ENCODE data around the gene PRIMA1. TPM values are rescaled to one million over a fixed set of nuclear protein-coding genes. Genes with fewer than 3 reads are reported as not detected.

Gene PRIMA1
- total RNA-seq, 4 donors from 2014 or later = 14.0 to 28.8 (median 16.4) TPM

- Histone ChIP-seq H3K36me3 (no peaks in the 10 kb centered on the region), H3K4me3 (peak overlapping the region; percentile 50 to 79), H3K4me1 (peaks cover 6 to 63% (median 27%) of the 10 kb centered on the region in 3 donors), H3K9me3 (no peaks in the 10 kb centered on the region), H3K27ac (peak overlapping the region; percentile 51 to 94 (median 92)), H3K27me3 (no peaks in the 10 kb centered on the region)
- 8 to 25% methylated on average over 2 to 5 of the region's 29 CpGs for WGBS, 2 donors (ENCODE audit: low coverage in 1 of 2)
- no peak for TF ChIP-seq POLR2A (IDR thresholded peaks at IDR 0.05)
- peak in 3 of 4 experiments; percentile 19 to 39 (median 32) for TF ChIP-seq CTCF (IDR thresholded peaks at IDR 0.05)
- ATAC-seq = peak; percentile 34
Measured at GRCh38 chr14:93789228-93790130, 1.2 kb upstream of the PRIMA1 start.

GRCh38 chr14:93788543-93789227 is 400 bp upstream of the PRIMA1 start:
- H3K27ac ChIP-seq = peak overlapping the region; percentile 64 to 94 (median 92)
- H3K27me3 ChIP-seq = no peaks in the 10 kb centered on the region
- H3K9me3 ChIP-seq = no peaks in the 10 kb centered on the region
- 0% methylated on average over 1 to 6 of the region's 79 CpGs for WGBS, 2 donors (ENCODE audit: low coverage in 1 of 2)
- ATAC-seq = peak; percentile 90
- no peaks in the 10 kb centered on the region for H3K36me3 ChIP-seq
- peaks cover 6 to 71% (median 27%) of the 10 kb centered on the region in 3 donors for H3K4me1 ChIP-seq
- H3K4me3 ChIP-seq = peak overlapping the region; percentile 50 to 79
- peak; percentile 68 to 75 for TF ChIP-seq POLR2A (IDR thresholded peaks at IDR 0.05)
- TF ChIP-seq POLR2AphosphoS5 (IDR thresholded peaks at IDR 0.05) = peak; percentile 54
- TF ChIP-seq CTCF (IDR thresholded peaks at IDR 0.05) = peak in 2 of 4 experiments; percentile 48 to 74
- no peak for TF ChIP-seq EP300 (IDR thresholded peaks at IDR 0.05)

GRCh38 chr14:93787465-93788292 is 606 bp downstream of the PRIMA1 start:
- ATAC-seq = no peak

GRCh38 chr14:93785423-93785822 is 2.9 kb downstream of the PRIMA1 start:
- ATAC-seq = no peak
- H3K4me3 ChIP-seq = peak overlapping the region in 1 of 2 donors; percentile 79
- WGBS, 2 donors (ENCODE audit: low coverage in 1 of 2) = 17 to 28% methylated on average over 4 of the region's 4 CpGs

More at GRCh38 chr14:93787465-93788292, 606 bp downstream of the PRIMA1 start:
- H3K9me3 ChIP-seq = no peaks in the 10 kb centered on the region
- H3K36me3 ChIP-seq = no peaks in the 10 kb centered on the region
- TF ChIP-seq CTCF (IDR thresholded peaks at IDR 0.05) (no peak), POLR2AphosphoS5 (IDR thresholded peaks at IDR 0.05) (no peak), POLR2A (IDR thresholded peaks at IDR 0.05) (no peak), EP300 (IDR thresholded peaks at IDR 0.05) (no peak)
- H3K27me3 ChIP-seq = no peaks in the 10 kb centered on the region
- H3K4me3 ChIP-seq = peak overlapping the region; percentile 50 to 79
- peaks cover 6 to 81% (median 27%) of the 10 kb centered on the region in 3 donors for H3K4me1 ChIP-seq
- 20% methylated on average over 4 of the region's 52 CpGs; no CpG with 5 or more reads in 1 of the 2 donors for WGBS, 2 donors (ENCODE audit: low coverage in 1 of 2)
- peak overlapping the region in 3 of 4 donors; percentile 91 to 94 (median 93) for H3K27ac ChIP-seq

More at GRCh38 chr14:93785423-93785822, 2.9 kb downstream of the PRIMA1 start:
- TF ChIP-seq POLR2A (IDR thresholded peaks at IDR 0.05) (no peak), CTCF (IDR thresholded peaks at IDR 0.05) (no peak), EP300 (IDR thresholded peaks at IDR 0.05) (no peak), POLR2AphosphoS5 (IDR thresholded peaks at IDR 0.05) (no peak)
- peak overlapping the region in 3 of 4 donors; percentile 69 to 94 (median 93) for H3K27ac ChIP-seq
- no peaks in the 10 kb centered on the region for H3K9me3 ChIP-seq
- H3K4me1 ChIP-seq = peaks cover 6 to 92% (median 27%) of the 10 kb centered on the region in 3 donors
- H3K27me3 ChIP-seq = no peaks in the 10 kb centered on the region
- no peaks in the 10 kb centered on the region for H3K36me3 ChIP-seq
